ENCODE results near the gene AAGAB. TPM values are rescaled to one million over a fixed set of nuclear protein-coding genes. Genes with fewer than 3 reads are reported as not detected.
"Not testable (repeated sequence)": the region's sequence is repeated elsewhere in the genome, so short reads cannot be mapped to it uniquely, and the experiment has no call there.

Gene AAGAB
- polyA plus RNA-seq, 3 donors: 50.4 to 65.8 (median 59.7) TPM

- no peak for DNase-seq (ENCODE audit: extremely low read depth in 1 of 11, low read depth in 9 of 11, low spot score in 4 of 11)
Measured at GRCh38 chr15:67165254-67166253, 88.9 kb downstream of the AAGAB start.

GRCh38 chr15:67164811-67165253 is 89.6 kb downstream of the AAGAB start:
- DNase-seq (ENCODE audit: extremely low read depth in 1 of 11, low read depth in 9 of 11, low spot score in 4 of 11): no peak

GRCh38 chr15:67164401-67164791 is 90.1 kb downstream of the AAGAB start:
- no peak for DNase-seq (ENCODE audit: extremely low read depth in 1 of 11, low read depth in 9 of 11, low spot score in 4 of 11)

GRCh38 chr15:67163180-67163579 is 91.3 kb downstream of the AAGAB start:
- no peak for DNase-seq (ENCODE audit: extremely low read depth in 1 of 11, low read depth in 9 of 11, low spot score in 4 of 11)

- no peak for DNase-seq (ENCODE audit: extremely low read depth in 1 of 11, low read depth in 9 of 11, low spot score in 4 of 11)
Measured at GRCh38 chr15:67161881-67162280, 92.6 kb downstream of the AAGAB start.

- no peak for DNase-seq (ENCODE audit: extremely low read depth in 1 of 11, low read depth in 9 of 11, low spot score in 4 of 11)
Measured at GRCh38 chr15:67161412-67161811, 93.0 kb downstream of the AAGAB start.

GRCh38 chr15:67158367-67158766 is 96.1 kb downstream of the AAGAB start:
- no peak for DNase-seq (ENCODE audit: extremely low read depth in 1 of 11, low read depth in 9 of 11, low spot score in 4 of 11)

- no peak for DNase-seq (ENCODE audit: extremely low read depth in 1 of 11, low read depth in 9 of 11, low spot score in 4 of 11)
Measured at GRCh38 chr15:67157521-67158252, 96.8 kb downstream of the AAGAB start.

- no peak for DNase-seq (ENCODE audit: extremely low read depth in 1 of 11, low read depth in 9 of 11, low spot score in 4 of 11)
Measured at GRCh38 chr15:67156834-67157233, 97.6 kb downstream of the AAGAB start.

GRCh38 chr15:67156426-67156825 is 98.0 kb downstream of the AAGAB start:
- no peak for DNase-seq (ENCODE audit: extremely low read depth in 1 of 11, low read depth in 9 of 11, low spot score in 4 of 11)

- no peak for DNase-seq (ENCODE audit: extremely low read depth in 1 of 11, low read depth in 9 of 11, low spot score in 4 of 11)
Measured at GRCh38 chr15:67154249-67154648, 100.2 kb downstream of the AAGAB start.

- DNase-seq (ENCODE audit: extremely low read depth in 1 of 11, low read depth in 9 of 11, low spot score in 4 of 11): not testable (repeated sequence)
Measured at GRCh38 chr15:67153044-67153443, 101.4 kb downstream of the AAGAB start.

- DNase-seq (ENCODE audit: extremely low read depth in 1 of 11, low read depth in 9 of 11, low spot score in 4 of 11): no peak
Measured at GRCh38 chr15:67152429-67152828, 102.0 kb downstream of the AAGAB start.

Other genes starting within 250 kb of the AAGAB start
- gene SMAD3, start 189.1 kb downstream of the AAGAB start, polyA plus RNA-seq (ENCODE audit: insufficient read length in 3 of 3): 10 to 100 TPM; 48.3 to 73.3 (median 50.2) TPM
- 1 to 10 TPM; 5.9 to 8.5 (median 7.4) TPM for gene IQCH, start 125 bp upstream of the AAGAB start, polyA plus RNA-seq (ENCODE audit: insufficient read length in 3 of 3)